H9 (cell line): ENCODE results near the gene CYP2D6. TPM values are rescaled to one million over a fixed set of nuclear protein-coding genes. Genes with fewer than 3 reads are reported as not detected.
"Not testable (repeated sequence)": the region's sequence is repeated elsewhere in the genome, so short reads cannot be mapped to it uniquely, and the experiment has no call there.

Source experiments
- DNase-seq: peaks from one replicate; pipeline ENCODE4 v3.0.0-alpha.2; 2017
- H2AFZ ChIP-seq: one replicate; pipeline ENCODE4 v1.6.1; 2013; ENCODE audit warnings: mild to moderate bottlenecking, low read length, control low read depth, moderate library complexity
- H2AK5ac ChIP-seq: 2 replicates; pipeline ENCODE4 v1.6.1; 2013; ENCODE audit warnings: low read length, control low read depth, mixed read lengths; ENCODE audit not compliant: insufficient read length
- H2BK120ac ChIP-seq: one replicate; pipeline ENCODE4 v1.6.1; 2013; ENCODE audit warnings: low read depth, mild to moderate bottlenecking, low read length, control low read depth, inconsistent platforms; ENCODE audit not compliant: poor library complexity, severe bottlenecking
- H2BK12ac ChIP-seq: 2 replicates; pipeline ENCODE4 v1.6.1; 2013; ENCODE audit warnings: low read length, control low read depth, mixed read lengths, low read depth; ENCODE audit not compliant: insufficient read length
- H2BK15ac ChIP-seq: 2 replicates; pipeline ENCODE4 v1.6.1; 2013; ENCODE audit warnings: low read depth, low read length, control low read depth
- H2BK20ac ChIP-seq: one replicate; pipeline ENCODE4 v1.6.1; 2013; ENCODE audit warnings: low read depth, mild to moderate bottlenecking, low read length, control low read depth, inconsistent platforms; ENCODE audit not compliant: poor library complexity, severe bottlenecking
- H2BK5ac ChIP-seq: 2 replicates; pipeline ENCODE4 v1.6.1; 2013; ENCODE audit warnings: low read length, control low read depth, mixed read lengths; ENCODE audit not compliant: insufficient read length
- H3K14ac ChIP-seq: 2 replicates; pipeline ENCODE4 v1.6.1; 2013; ENCODE audit warnings: low read length, control low read depth; ENCODE audit not compliant: insufficient read depth
- H3K18ac ChIP-seq: 2 replicates; pipeline ENCODE4 v1.6.1; 2013; ENCODE audit warnings: low read depth, mild to moderate bottlenecking, mixed read lengths, low read length, control low read depth; ENCODE audit not compliant: insufficient read length
- H3K23ac ChIP-seq: 2 replicates; pipeline ENCODE4 v1.6.1; 2013; ENCODE audit warnings: low read length, control low read depth, mixed read lengths, low read depth; ENCODE audit not compliant: insufficient read length
- H3K23me2 ChIP-seq: 2 replicates; pipeline ENCODE4 v1.6.1; 2013; ENCODE audit warnings: low read depth, mild to moderate bottlenecking, mixed read lengths, low read length, control low read depth; ENCODE audit not compliant: insufficient read length, poor library complexity, severe bottlenecking
- H3K27ac ChIP-seq: 2 replicates; pipeline ENCODE4 v1.5.1; 2013; ENCODE audit warnings: low read length, control low read depth, mixed read lengths, low read depth; ENCODE audit not compliant: insufficient read length
- H3K27me3 ChIP-seq: 2 replicates; pipeline ENCODE4 v1.6.1; 2013; ENCODE audit warnings: low read length, control low read depth, inconsistent platforms; ENCODE audit not compliant: insufficient read depth
- H3K4ac ChIP-seq: 2 replicates; pipeline ENCODE4 v1.6.1; 2013; ENCODE audit warnings: low read depth, mild to moderate bottlenecking, control low read depth, inconsistent platforms, low read length, moderate library complexity
- H3K4me1 ChIP-seq: 2 replicates; pipeline ENCODE4 v1.6.1; 2013; ENCODE audit warnings: low read length, control low read depth, inconsistent platforms; ENCODE audit not compliant: insufficient read depth
- H3K4me2 ChIP-seq: 2 replicates; pipeline ENCODE4 v1.6.1; 2013; ENCODE audit warnings: low read length, control low read depth, mixed read lengths; ENCODE audit not compliant: insufficient read length, insufficient read depth
- H3K56ac ChIP-seq: 2 replicates; pipeline ENCODE4 v1.6.1; 2013; ENCODE audit warnings: low read depth, mild to moderate bottlenecking, mixed read lengths, low read length, control low read depth; ENCODE audit not compliant: insufficient read length
- H3K79me1 ChIP-seq: 2 replicates; pipeline ENCODE4 v1.6.1; 2013; ENCODE audit warnings: low read depth, mild to moderate bottlenecking, moderate library complexity, low read length, control low read depth, inconsistent platforms; ENCODE audit not compliant: insufficient read depth, poor library complexity, severe bottlenecking
- H3K79me2 ChIP-seq: 2 replicates; pipeline ENCODE4 v1.6.1; 2013; ENCODE audit warnings: low read length, control low read depth, inconsistent platforms; ENCODE audit not compliant: insufficient read depth
- H3K9ac ChIP-seq: 2 replicates; pipeline ENCODE4 v1.6.1; 2013; ENCODE audit warnings: low read length, control low read depth, mixed read lengths; ENCODE audit not compliant: insufficient read length; ENCODE audit errors: extremely low read depth
- H3K9me3 ChIP-seq: one replicate; pipeline ENCODE4 v1.6.1; 2013; ENCODE audit warnings: low read depth, low read length, inconsistent platforms; ENCODE audit not compliant: control insufficient read depth
- H3T11ph ChIP-seq: one replicate; pipeline ENCODE4 v1.6.1; 2013; ENCODE audit warnings: mild to moderate bottlenecking, low read length, control low read depth, inconsistent platforms
- H4K20me1 ChIP-seq: one replicate; pipeline ENCODE4 v1.6.1; 2013; ENCODE audit not compliant: control insufficient read depth, insufficient read length, insufficient read depth
- H4K5ac ChIP-seq: 2 replicates; pipeline ENCODE4 v1.6.1; 2013; ENCODE audit warnings: low read depth, mild to moderate bottlenecking, mixed read lengths, low read length, control low read depth; ENCODE audit not compliant: insufficient read length
- H4K8ac ChIP-seq: replicated peaks from 2 replicates; pipeline ENCODE4 v1.6.1; 2013; ENCODE audit warnings: low read length, control low read depth, mixed read lengths, low read depth; ENCODE audit not compliant: insufficient read length
- H4K91ac ChIP-seq: 2 replicates; pipeline ENCODE4 v1.6.1; 2013; ENCODE audit warnings: low read depth, mild to moderate bottlenecking, moderate library complexity, mixed read lengths, low read length, control low read depth; ENCODE audit not compliant: insufficient read length
- H3K27ac Mint-ChIP-seq, 3 experiments: 2 replicates in 2 of 3; 3 replicates in 1 of 3; pipeline ENCODE4 v1.8.0; 2020 to 2021; ENCODE audit warnings: mixed read lengths in 3 of 3, mild to moderate bottlenecking in 1 of 3, moderate library complexity in 1 of 3
- H3K27me3 Mint-ChIP-seq: 2 replicates; pipeline ENCODE4 v1.8.0; 2021; ENCODE audit warnings: low read depth, mild to moderate bottlenecking, moderate library complexity, mixed read lengths
- H3K36me3 Mint-ChIP-seq, 3 experiments: 2 replicates in 2 of 3; 3 replicates in 1 of 3; pipeline ENCODE4 v1.8.0; 2020 to 2021; ENCODE audit warnings: low read depth in 3 of 3, mixed read lengths in 3 of 3; ENCODE audit not compliant: insufficient read depth in 1 of 3
- H3K4me1 Mint-ChIP-seq, 2 experiments: 2 replicates each; pipeline ENCODE4 v1.8.0; 2020; ENCODE audit warnings: mixed read lengths in 2 of 2
- H3K4me3 Mint-ChIP-seq, 2 experiments: 2 replicates in 1 of 2; 3 replicates in 1 of 2; pipeline ENCODE4 v1.8.0; 2020 to 2021; ENCODE audit warnings: mild to moderate bottlenecking in 2 of 2, mixed read lengths in 2 of 2, moderate library complexity in 1 of 2
- H3K9me3 Mint-ChIP-seq, 2 experiments: 2 replicates in 1 of 2; 3 replicates in 1 of 2; pipeline ENCODE4 v1.8.0; 2020; ENCODE audit warnings: mild to moderate bottlenecking in 2 of 2, mixed read lengths in 2 of 2, moderate library complexity in 1 of 2
- WGBS: extraction: QIAGEN DNeasy Blood & Tissue Kit; methylation state at CpG from one replicate; pipeline ENCODE4 v1.1.7; 2013; ENCODE audit warnings: missing lambda C conversion rate, low lambda C conversion rate, mixed read lengths; ENCODE audit not compliant: insufficient read length; ENCODE audit errors: extremely low coverage; 5-methylcytosine and 5-hydroxymethylcytosine counted together
- total RNA-seq: library from RNA; stranded (reverse); gene quantifications from 2 replicates; pipeline ENCODE4 v1.2.1, GENCODE V29; 2021

The CYP2D6 gene
- total RNA-seq, 1 experiment from 2014 or later = 2.3 TPM

GRCh38 chr22:42140153-42140552 is 9.5 kb upstream of the CYP2D6 start:
- H3K14ac ChIP-seq, H3K9me3 Mint-ChIP-seq, H3K4ac ChIP-seq, H3K79me2 ChIP-seq, H2BK15ac ChIP-seq, H3K4me3 Mint-ChIP-seq, H3K27ac ChIP-seq, H3K23me2 ChIP-seq, H2AK5ac ChIP-seq, H4K8ac ChIP-seq, H3K23ac ChIP-seq, H3K4me1 ChIP-seq, H3K18ac ChIP-seq, H3K56ac ChIP-seq, H3K27me3 ChIP-seq, H4K20me1 ChIP-seq, DNase-seq, H3K4me2 ChIP-seq, H3K27ac Mint-ChIP-seq, H4K5ac ChIP-seq, H2BK20ac ChIP-seq, H2BK5ac ChIP-seq, H3K4me1 Mint-ChIP-seq, H3K9ac ChIP-seq, H3K79me1 ChIP-seq, H3K27me3 Mint-ChIP-seq, H2BK12ac ChIP-seq, H3K9me3 ChIP-seq, H2AFZ ChIP-seq, H2BK120ac ChIP-seq, H4K91ac ChIP-seq, H3T11ph ChIP-seq: not testable (repeated sequence)
- no CpG with 5 or more reads among the region's 17 CpGs for WGBS
- peaks cover 8 to 23% (median 21%) of the 10 kb centered on the region in 3 experiments for H3K36me3 Mint-ChIP-seq

GRCh38 chr22:42139508-42139907 is 8.9 kb upstream of the CYP2D6 start:
- not testable (repeated sequence) for H3K27me3 Mint-ChIP-seq, DNase-seq, H3K27ac ChIP-seq, H3K27me3 ChIP-seq, H3K4ac ChIP-seq, H3K4me1 Mint-ChIP-seq, H2BK120ac ChIP-seq, H3T11ph ChIP-seq, H4K8ac ChIP-seq, H4K5ac ChIP-seq, H3K18ac ChIP-seq, H3K4me3 Mint-ChIP-seq, H3K79me2 ChIP-seq, H3K4me1 ChIP-seq, H3K23ac ChIP-seq, H3K79me1 ChIP-seq, H3K27ac Mint-ChIP-seq, H3K9me3 Mint-ChIP-seq, H3K14ac ChIP-seq, H4K91ac ChIP-seq, H3K56ac ChIP-seq, H2BK20ac ChIP-seq, H3K4me2 ChIP-seq, H3K23me2 ChIP-seq, H3K9ac ChIP-seq, H4K20me1 ChIP-seq, H2BK15ac ChIP-seq, H2BK12ac ChIP-seq, H3K9me3 ChIP-seq, H2AFZ ChIP-seq, H2AK5ac ChIP-seq, H2BK5ac ChIP-seq
- H3K36me3 Mint-ChIP-seq = peaks cover 8 to 21% (median 21%) of the 10 kb centered on the region in 3 experiments
- WGBS = no CpG with 5 or more reads among the region's 7 CpGs
